IMR-90 (cell line): ENCODE data around the gene PMEPA1. TPM values are rescaled to one million over a fixed set of nuclear protein-coding genes. Genes with fewer than 3 reads are reported as not detected.

ENCODE experiments used
- ATAC-seq: fragments of 200-7000 bp; cut with Tn5 transposase; 2 replicates; pipeline ENCODE4 v1.9.1; 2020; ENCODE audit warnings: low read depth, mild to moderate bottlenecking, moderate library complexity
- BruUV-seq: library from RNA; stranded (reverse); fragments of 400-500 nt; replicated peaks from 2 replicates; lab custom pipeline; 2021; lab: Mats Ljungman, UMichigan
- CTCF ChIA-PET: fragments of 300-600 bp; formaldehyde crosslinking; extraction: SDS; loops from one replicate; lab custom pipeline; 2021; ENCODE audit warnings: antibody characterized with exemption; lab: Yijun Ruan, JAX
- POLR2A ChIA-PET: fragments of 300-600 bp; sonication (Branson Sonifier 250); formaldehyde crosslinking; loops from one replicate; lab custom pipeline; 2022; ENCODE audit warnings: antibody characterized with exemption; ENCODE audit not compliant: unreplicated experiment; lab: Charles Lee
- DNase-seq: peaks from one replicate; pipeline ENCODE4 v3.0.0; 2013
- H2AFZ ChIP-seq: replicated peaks from 2 replicates; pipeline ENCODE3; 2013; ENCODE audit warnings: low read length, mild to moderate bottlenecking; ENCODE audit not compliant: poor library complexity
- H2AK5ac ChIP-seq: 2 replicates; pipeline ENCODE4 v1.6.1; 2013; ENCODE audit warnings: low read depth, low read length, inconsistent platforms
- H2AK9ac ChIP-seq: replicated peaks from 2 replicates; pipeline ENCODE3; 2013; ENCODE audit warnings: mild to moderate bottlenecking, low read depth, low read length, moderate library complexity; ENCODE audit not compliant: poor library complexity
- H2BK120ac ChIP-seq: 2 replicates; pipeline ENCODE4 v1.6.1; 2013; ENCODE audit warnings: low read depth, low read length, inconsistent platforms
- H2BK15ac ChIP-seq: 3 replicates; pipeline ENCODE4 v1.6.1; 2013; ENCODE audit warnings: low read depth, low read length, inconsistent platforms
- H2BK20ac ChIP-seq: 2 replicates; pipeline ENCODE4 v1.6.1; 2013; ENCODE audit warnings: low read depth, mild to moderate bottlenecking, inconsistent platforms, low read length, moderate library complexity
- H2BK5ac ChIP-seq: 2 replicates; pipeline ENCODE4 v1.6.1; 2013; ENCODE audit warnings: mild to moderate bottlenecking, low read depth, low read length, inconsistent platforms; ENCODE audit not compliant: poor library complexity, severe bottlenecking
- H3K14ac ChIP-seq: replicated peaks from 2 replicates; pipeline ENCODE4 v1.6.1; 2013; ENCODE audit warnings: low read depth, low read length, inconsistent platforms
- H3K18ac ChIP-seq: 2 replicates; pipeline ENCODE4 v1.6.1; 2013; ENCODE audit warnings: low read depth, low read length, control low read depth
- H3K23ac ChIP-seq: 2 replicates; pipeline ENCODE4 v1.6.1; 2013; ENCODE audit warnings: low read depth, low read length, inconsistent platforms
- H3K27ac ChIP-seq: 2 replicates; pipeline ENCODE4 v1.5.1; 2013; ENCODE audit warnings: mild to moderate bottlenecking, control low read depth, low read length; ENCODE audit not compliant: insufficient read depth
- H3K27me3 ChIP-seq: 2 replicates; pipeline ENCODE4 v1.6.1; 2013; ENCODE audit warnings: low read length; ENCODE audit not compliant: control insufficient read depth, insufficient read depth
- H3K36me3 ChIP-seq: 2 replicates; pipeline ENCODE4 v1.6.1; 2013; ENCODE audit warnings: low read length, mixed read lengths; ENCODE audit not compliant: control insufficient read depth, insufficient read depth
- H3K4ac ChIP-seq: 2 replicates; pipeline ENCODE4 v1.6.1; 2013; ENCODE audit warnings: low read depth, low read length, inconsistent platforms
- H3K4me1 ChIP-seq: 2 replicates; pipeline ENCODE4 v1.6.1; 2013; ENCODE audit warnings: low read length, mixed read lengths; ENCODE audit not compliant: control insufficient read depth, insufficient read depth
- H3K4me2 ChIP-seq: 2 replicates; pipeline ENCODE4 v1.6.1; 2013; ENCODE audit warnings: low read depth, mild to moderate bottlenecking, control low read depth, low read length, moderate library complexity
- H3K4me3 ChIP-seq: 2 replicates; pipeline ENCODE4 v1.5.1; 2013; ENCODE audit warnings: low read depth, mild to moderate bottlenecking, control low read depth, low read length, moderate library complexity; ENCODE audit not compliant: insufficient read depth
- H3K56ac ChIP-seq: 2 replicates; pipeline ENCODE4 v1.6.1; 2013; ENCODE audit warnings: low read length, inconsistent platforms; ENCODE audit not compliant: insufficient read depth; ENCODE audit errors: extremely low read depth
- H3K79me1 ChIP-seq, 2 experiments: 2 replicates each; pipeline ENCODE4 v1.6.1; 2013; ENCODE audit warnings: low read length in 2 of 2, inconsistent platforms in 1 of 2, low read depth in 1 of 2
- H3K9ac ChIP-seq: 2 replicates; pipeline ENCODE4 v1.6.1; 2013; ENCODE audit warnings: low read depth, low read length, control low read depth
- H3K9me1 ChIP-seq: 2 replicates; pipeline ENCODE4 v1.6.1; 2013; ENCODE audit warnings: low read length, inconsistent platforms; ENCODE audit not compliant: insufficient read depth
- H3K9me3 ChIP-seq: 2 replicates; pipeline ENCODE4 v1.6.1; 2013; ENCODE audit warnings: low read length; ENCODE audit not compliant: control insufficient read depth, insufficient read depth
- H4K20me1 ChIP-seq: 2 replicates; pipeline ENCODE4 v1.6.1; 2013; ENCODE audit warnings: low read length, inconsistent platforms; ENCODE audit not compliant: insufficient read depth
- H4K5ac ChIP-seq: 2 replicates; pipeline ENCODE4 v1.6.1; 2013; ENCODE audit warnings: mild to moderate bottlenecking, low read depth, low read length, control low read depth
- H4K8ac ChIP-seq, 2 experiments: 2 replicates each; pipeline ENCODE4 v1.6.1; 2013; ENCODE audit warnings: low read depth in 2 of 2, low read length in 2 of 2, control low read depth in 1 of 2, inconsistent platforms in 1 of 2
- H4K91ac ChIP-seq: 2 replicates; pipeline ENCODE4 v1.6.1; 2013; ENCODE audit warnings: low read depth, low read length, inconsistent platforms; ENCODE audit not compliant: insufficient read depth
- CEBPB ChIP-seq: IDR thresholded peaks from 2 replicates; pipeline ENCODE4 v1.6.1; 2012; ENCODE audit warnings: low read depth, low read length, improper control_type of control experiment
- ELK1 ChIP-seq: fragments of 150-350 bp; IDR thresholded peaks from 2 replicates; pipeline ENCODE4 v1.6.1; 2016; ENCODE audit warnings: low read depth, mild to moderate bottlenecking, low read length, moderate library complexity, borderline replicate concordance
- MAZ ChIP-seq: IDR thresholded peaks from 2 replicates; pipeline ENCODE4 v1.6.1; 2012; ENCODE audit warnings: low read depth, mild to moderate bottlenecking, low read length, improper control_type of control experiment, moderate library complexity, borderline replicate concordance
- POLR2A ChIP-seq: IDR thresholded peaks from 2 replicates; pipeline ENCODE4 v1.6.1; 2012; ENCODE audit warnings: mild to moderate bottlenecking, low read depth, low read length
- RAD21 ChIP-seq: IDR thresholded peaks from 2 replicates; pipeline ENCODE4 v1.6.1; 2012; ENCODE audit warnings: low read length, improper control_type of control experiment
- RCOR1 ChIP-seq: IDR thresholded peaks from 2 replicates; pipeline ENCODE4 v1.6.1; 2012; ENCODE audit warnings: mild to moderate bottlenecking, low read length, improper control_type of control experiment; ENCODE audit not compliant: insufficient replicate concordance
- WGBS, 2 experiments: methylation state at CpG; one replicate each; pipeline versions ENCODE4 v1.1.5 to v1.1.7; 2013; ENCODE audit warnings: missing lambda C conversion rate in 2 of 2; ENCODE audit not compliant: insufficient read length in 1 of 2; ENCODE audit errors: extremely low coverage in 2 of 2; 5-methylcytosine and 5-hydroxymethylcytosine counted together
- dilution Hi-C: fragments of 300-500 bp; cut with HindIII; formaldehyde crosslinking; loops from one replicate; pipeline ENCODE4 v1.14.3; 2018; ENCODE audit warnings: low sequenced_read_pairs; ENCODE audit not compliant: unreplicated experiment
- in situ Hi-C: fragments of 300-500 bp; cut with MboI; formaldehyde crosslinking; loops from 3 replicates; pipeline ENCODE4 v1.14.3; 2019; ENCODE audit warnings: low sequenced_read_pairs, inconsistent platforms, mixed read lengths
- intact Hi-C: fragments of 100-400 bp; cut with micrococcal nuclease; formaldehyde crosslinking; loops from 2 replicates; pipeline ENCODE4 v1.10.0; 2022
- polyA plus RNA-seq, 3 experiments: library from polyadenylated mRNA; depleted of rRNA; stranded (reverse); fragments of >200 nt; gene quantifications; 2 replicates each; pipeline ENCODE4 v1.2.3, GENCODE V29; 2012; ENCODE audit warnings: low replicate concordance in 1 of 3
- total RNA-seq: library from RNA; depleted of rRNA; stranded (reverse); fragments of >200 nt; gene quantifications from 2 replicates; pipeline ENCODE4 v1.2.3, GENCODE V29; 2012

Gene PMEPA1
- total and polyA plus RNA-seq, 2 of the 4 experiments (the other 2 are of a cell fraction): 2.0 to 6.9 TPM

- DNase-seq (no peak), ATAC-seq (no peak)
- Histone ChIP-seq H2BK15ac (no peak overlapping the region), H3K4me2 (no peak overlapping the region), H3K23ac (no peak overlapping the region), H3K4me1 (no peaks in the 10 kb centered on the region), H3K9ac (no peak overlapping the region), H3K36me3 (no peaks in the 10 kb centered on the region), H3K9me3 (no peaks in the 10 kb centered on the region), H4K91ac (no peak overlapping the region), H4K8ac (no peak overlapping the region), H3K56ac (no peak overlapping the region), H3K79me1 (peaks cover 20 to 32% of the 10 kb centered on the region in 2 experiments), H4K5ac (no peak overlapping the region), H3K4ac (no peak overlapping the region), H3K18ac (no peak overlapping the region), H3K27me3 (no peaks in the 10 kb centered on the region), H2BK20ac (no peak overlapping the region), H3K27ac (no peak overlapping the region), H2BK120ac (no peak overlapping the region), H3K9me1 (peaks cover 3% of the 10 kb centered on the region; the same call in 1 of the 2 replicates), H3K4me3 (no peak overlapping the region), H2AFZ (no peak overlapping the region), H2BK5ac (no peak overlapping the region), H2AK5ac (no peak overlapping the region), H3K14ac (no peak overlapping the region), H4K20me1 (peaks cover 54% of the 10 kb centered on the region), H2AK9ac (no peak overlapping the region)
- ChIA-PET POLR2A (no interaction called here), CTCF (no interaction called here)
- 100% methylated on average over 1 of the region's 5 CpGs; no CpG with 5 or more reads in 1 of the 2 experiments for WGBS, 2 experiments
- dilution Hi-C loops (no loop called here), in situ Hi-C loops (loop anchor here (25.0 kb wide), 1 partner anchor 1360 kb away; the partner anchor contains the start of genes ATP5F1E and PRELID3B), intact Hi-C loops (no loop called here)
- TF ChIP-seq RAD21 (no peak), POLR2A (no peak), ELK1 (no peak), MAZ (no peak), RCOR1 (no peak), CEBPB (no peak)
- no TSS peak for BruUV-seq
Measured at GRCh38 chr20:57677584-57677982, 32.2 kb downstream of the PMEPA1 start.
